ENCODE results near the gene TMEM187.
A peak's percentile ranks its signal among the peaks of the same experiment; 100 is the strongest.

Gene TMEM187

DNA sequence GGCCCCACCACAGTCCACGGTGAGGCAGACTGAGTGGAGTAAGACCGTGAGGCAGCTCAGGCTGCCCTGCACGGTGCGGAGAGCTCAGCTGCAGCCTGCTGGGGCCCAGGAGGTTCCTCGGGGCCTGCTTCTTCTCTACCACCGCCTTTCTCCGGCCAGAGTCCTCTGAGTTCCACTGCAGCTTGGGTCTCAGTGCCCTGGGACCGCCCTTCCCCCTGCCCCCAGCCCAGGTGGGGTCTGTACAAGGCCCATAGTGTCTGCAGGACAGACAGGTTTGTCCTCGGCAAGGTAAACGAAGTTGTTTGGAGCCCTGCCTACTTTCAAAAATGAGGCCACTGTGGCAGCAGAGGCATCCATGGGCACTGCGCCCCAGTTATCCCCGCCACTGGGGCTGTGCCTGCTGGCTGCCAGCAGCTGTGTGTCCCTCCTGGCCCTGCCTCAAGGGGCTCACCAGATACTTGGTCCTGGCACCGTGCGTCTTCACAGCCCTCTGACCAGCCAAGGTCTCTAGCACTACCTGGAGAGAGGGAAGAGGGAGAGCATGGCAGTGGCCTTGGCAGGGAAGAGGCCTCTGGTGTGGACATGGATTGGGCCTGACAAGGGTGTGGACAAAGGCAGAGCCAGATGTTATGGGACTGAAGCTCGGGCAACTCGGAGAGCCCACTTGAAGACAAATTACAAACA is 43.2 kb downstream of the TMEM187 start:
- FAIRE-seq (no peak), DNase-seq (ENCODE audit: extremely low spot score, insufficient read length, low read depth) (no peak)

DNA sequence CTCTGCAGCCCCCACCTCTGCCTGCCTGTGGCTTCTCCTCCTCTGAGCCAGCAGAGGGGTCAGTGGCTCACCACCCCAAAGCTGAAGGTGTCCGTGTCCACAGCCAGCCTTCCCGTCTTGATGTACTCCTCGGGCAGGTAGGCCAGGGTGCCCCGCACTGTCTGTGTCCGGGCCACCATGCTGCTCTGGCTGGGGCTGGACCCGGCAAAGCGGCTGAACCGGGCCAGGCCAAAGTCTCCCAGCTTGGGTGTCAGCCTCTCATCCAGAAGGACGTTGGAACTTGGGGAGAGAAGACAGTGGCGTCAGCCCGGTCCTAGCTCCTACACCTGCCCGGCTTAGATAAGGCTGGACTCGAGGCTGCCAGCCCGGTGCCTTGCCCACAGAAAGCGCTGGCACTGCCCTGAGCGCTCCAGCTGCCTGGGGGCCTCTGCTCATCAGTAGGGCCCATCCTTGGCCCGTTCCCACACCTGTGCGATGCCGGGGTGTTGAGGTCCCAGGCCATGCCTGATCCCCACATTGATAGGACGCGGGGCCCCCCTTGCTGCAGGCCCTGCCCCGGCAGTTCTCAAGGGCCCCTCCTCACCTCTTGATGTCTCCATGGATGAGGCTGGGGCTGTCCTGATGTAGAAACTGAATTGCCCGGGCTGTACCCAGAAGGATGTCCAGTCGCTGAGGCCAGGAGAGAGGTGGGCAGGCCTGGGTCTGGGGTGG is 44.0 kb downstream of the TMEM187 start:
- DNase-seq (ENCODE audit: extremely low spot score, insufficient read length, low read depth) (no peak), FAIRE-seq (no peak)

DNA sequence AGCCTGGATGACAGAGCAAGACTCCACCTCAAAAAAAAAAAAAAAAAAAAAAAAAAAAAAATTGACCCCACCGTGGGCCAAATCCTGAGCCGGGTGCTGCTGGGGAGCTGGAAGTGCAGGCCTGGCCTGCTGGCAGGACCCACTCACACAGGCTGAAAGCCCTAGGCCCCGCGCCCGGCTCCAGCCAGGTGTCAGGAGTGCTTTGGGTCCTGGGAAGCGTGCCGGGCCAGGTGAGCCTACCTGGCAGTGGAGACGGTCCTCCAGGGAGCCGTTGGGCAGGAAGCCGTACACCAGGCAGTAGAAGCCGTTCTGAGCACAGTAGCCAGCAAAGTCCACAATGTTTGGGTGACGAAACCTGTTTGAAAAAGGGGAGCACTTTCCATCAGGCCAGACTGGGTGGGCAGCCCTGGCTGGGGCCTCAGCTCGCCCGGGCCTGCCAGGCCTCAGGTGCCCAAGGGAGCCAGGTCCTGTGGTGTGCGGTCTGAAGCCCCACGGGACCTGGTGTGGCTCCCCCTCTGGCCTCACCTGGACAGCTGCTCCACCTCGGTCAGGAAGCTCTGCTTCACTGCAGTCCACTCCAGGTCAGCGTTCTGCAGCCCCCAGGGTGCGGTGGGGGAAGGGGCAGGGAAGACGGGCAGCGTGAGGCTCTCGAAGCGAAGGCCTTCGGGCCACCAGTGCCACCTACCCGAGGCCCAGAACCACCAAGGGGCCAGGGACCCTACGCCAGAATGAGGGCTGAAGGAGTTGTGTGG is 45.4 kb downstream of the TMEM187 start:
- DNase-seq (ENCODE audit: extremely low spot score, insufficient read length, low read depth): no peak
- peak; percentile 62 for FAIRE-seq

DNA sequence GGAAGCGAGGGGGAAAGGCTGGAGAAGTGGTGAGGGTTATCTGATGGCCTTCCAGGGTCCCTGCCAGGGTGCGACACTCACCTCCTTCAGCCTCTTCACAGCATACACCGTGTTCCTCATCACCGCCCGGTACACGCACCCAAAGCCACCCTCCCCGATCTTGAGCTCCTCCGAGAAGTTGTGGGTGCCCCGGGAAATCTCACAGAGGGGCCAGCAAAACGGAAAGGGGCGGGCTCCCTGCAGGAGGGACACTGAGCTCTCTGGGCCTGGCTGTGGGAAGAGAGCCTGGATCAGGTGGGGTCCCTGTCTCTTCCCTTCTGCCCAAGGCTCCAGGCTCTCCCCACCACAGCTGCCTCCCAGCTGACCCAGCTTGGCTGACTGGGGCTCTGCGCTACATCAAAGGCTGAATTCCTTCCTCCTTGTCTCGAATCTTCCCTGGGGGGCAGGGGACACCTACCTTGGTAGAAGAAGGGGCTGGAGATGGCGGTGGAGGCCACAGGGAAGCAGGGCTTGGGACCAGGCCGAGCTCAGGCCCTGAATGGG is 46.0 kb downstream of the TMEM187 start:
- FAIRE-seq: peak; percentile 69
- DNase-seq (ENCODE audit: extremely low spot score, insufficient read length, low read depth): no peak

DNA sequence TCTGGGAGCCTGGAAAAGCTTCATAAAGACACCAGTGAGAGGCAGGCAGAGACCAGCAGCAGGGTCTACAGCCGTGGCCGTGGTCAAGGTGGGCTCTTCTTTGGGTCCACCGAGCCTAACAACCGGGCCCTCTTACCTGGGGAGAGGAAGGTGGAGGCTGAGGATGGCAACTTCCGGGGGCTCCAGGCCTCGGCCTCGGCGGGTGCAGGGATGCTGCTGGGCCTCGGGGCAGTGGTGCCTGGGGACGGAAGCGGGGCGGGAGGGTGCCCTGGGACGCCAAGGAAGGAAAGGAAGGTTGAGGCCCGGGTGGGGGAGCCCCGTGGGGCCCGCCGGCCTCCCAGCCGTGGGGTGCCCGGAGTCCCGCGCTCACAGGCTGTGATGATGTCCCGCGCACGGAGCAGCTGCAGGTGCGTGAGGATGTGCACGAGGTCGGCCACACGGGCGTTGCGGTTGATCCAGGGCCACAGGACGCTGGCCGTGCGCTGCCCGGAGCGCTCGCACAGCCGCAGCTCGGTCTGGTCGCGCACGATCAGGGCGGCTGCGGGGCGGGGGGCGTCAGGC is 46.6 kb downstream of the TMEM187 start:
- FAIRE-seq (peak; percentile 56), DNase-seq (ENCODE audit: extremely low spot score, insufficient read length, low read depth) (no peak)

DNA sequence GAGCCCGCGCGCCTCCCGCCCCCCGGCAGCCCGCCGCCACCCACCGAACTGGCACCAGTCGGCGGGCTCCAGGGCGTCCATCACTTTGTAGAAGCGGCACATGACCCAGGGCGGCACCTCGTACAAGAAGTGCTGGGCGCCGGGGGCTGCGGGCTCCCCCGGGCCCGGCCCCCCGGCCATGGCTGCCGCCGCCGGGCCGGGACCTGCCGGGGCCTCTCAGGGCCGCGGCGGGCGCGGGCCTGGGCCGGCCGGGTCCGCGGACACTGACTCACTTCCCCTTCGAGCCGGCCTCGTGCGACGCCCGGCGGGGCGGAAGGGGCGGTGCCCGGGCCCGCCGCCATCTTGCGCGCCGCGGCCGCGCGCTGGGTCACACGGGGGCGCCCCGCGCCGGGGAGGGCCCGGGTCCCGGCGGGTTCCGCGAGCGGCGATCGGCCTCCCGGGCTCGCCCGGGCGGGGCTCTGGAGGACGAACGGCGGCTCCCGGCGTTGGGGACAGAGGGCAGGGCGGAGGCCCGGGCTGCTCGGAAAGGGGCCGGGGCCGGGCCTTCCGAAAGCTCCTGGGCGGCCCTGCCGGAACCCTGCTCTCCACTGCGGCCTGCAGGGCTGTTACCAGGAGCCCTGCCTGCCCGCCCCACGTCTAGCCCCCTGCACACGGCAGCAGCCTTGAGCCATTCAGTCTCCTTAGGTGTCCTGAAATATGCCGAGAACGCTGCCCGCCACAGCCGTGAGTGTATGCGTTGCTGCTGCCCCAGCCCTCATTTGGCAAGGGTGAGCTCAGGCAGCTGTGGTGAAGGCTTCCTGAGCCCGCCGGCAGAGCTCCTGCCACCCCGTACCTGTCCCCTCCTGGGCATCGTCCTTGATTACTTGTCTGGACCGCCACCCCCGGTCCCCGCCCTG is 47.3 kb downstream of the TMEM187 start, which contains the start of gene IRAK1:
Gene IRAK1, minus strand, starts transcription at position 270 of the 896 bp plus-strand sequence. Its CDS starts 90 bp downstream, at position 180.
- DNase-seq (ENCODE audit: extremely low spot score, insufficient read length, low read depth): no peak

DNA sequence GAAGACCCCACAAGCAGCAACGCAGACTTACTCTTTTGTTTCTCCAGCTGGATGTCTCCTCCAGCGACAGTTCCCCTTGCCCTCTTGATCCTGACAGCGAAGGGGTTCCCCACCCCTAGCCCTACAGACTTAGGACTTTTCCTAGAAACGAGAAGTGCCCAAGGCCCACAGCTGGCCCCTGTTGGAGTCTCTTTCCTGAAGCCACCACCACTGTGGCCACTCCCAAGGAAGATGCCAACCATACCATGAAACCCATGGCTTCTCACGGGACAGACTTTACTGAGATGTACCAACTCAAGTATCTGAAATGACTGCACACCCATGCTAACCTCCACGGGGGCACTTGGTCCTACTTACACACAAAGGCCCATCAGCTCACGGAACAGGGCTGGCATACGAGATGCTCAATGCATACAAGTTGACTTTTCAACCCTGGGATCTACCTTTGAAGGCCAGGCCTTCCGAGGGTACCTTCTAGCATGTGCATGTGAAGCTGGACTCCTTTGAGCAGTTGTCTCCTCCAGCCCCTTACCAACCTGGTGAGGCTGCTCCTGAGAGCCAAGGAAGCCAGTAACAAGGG is 48.1 kb downstream of the TMEM187 start:
- FAIRE-seq (peak; percentile 64), DNase-seq (ENCODE audit: extremely low spot score, insufficient read length, low read depth) (no peak)

More for the DNA sequence above, 47.3 kb downstream of the TMEM187 start, which contains the start of gene IRAK1:
- FAIRE-seq: peak; percentile 59

DNA sequence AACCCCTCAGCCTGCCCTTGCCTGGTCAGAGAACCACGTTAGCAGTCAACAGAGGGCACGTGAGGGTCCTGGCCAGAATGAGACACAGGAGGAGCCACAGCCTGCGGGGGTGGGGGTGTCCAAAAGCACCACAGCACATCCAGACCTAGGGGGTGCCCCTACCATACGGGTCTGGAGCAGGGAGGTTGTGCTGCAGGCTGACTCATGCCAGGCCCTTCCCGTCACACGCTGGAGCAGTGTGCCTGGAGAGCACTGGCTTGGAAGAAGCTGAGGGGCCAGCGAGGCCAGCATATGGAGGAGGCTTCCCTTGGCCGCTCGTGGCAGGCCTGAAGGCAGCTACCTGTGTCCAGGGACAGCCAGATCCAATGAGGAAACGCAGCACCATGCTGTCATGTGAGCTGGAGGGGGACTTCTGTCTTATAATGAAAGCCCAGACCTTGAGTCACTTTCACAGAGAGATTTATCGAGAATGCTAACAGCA is 48.6 kb downstream of the TMEM187 start:
- FAIRE-seq: no peak
- no peak for DNase-seq (ENCODE audit: extremely low spot score, insufficient read length, low read depth)

DNA sequence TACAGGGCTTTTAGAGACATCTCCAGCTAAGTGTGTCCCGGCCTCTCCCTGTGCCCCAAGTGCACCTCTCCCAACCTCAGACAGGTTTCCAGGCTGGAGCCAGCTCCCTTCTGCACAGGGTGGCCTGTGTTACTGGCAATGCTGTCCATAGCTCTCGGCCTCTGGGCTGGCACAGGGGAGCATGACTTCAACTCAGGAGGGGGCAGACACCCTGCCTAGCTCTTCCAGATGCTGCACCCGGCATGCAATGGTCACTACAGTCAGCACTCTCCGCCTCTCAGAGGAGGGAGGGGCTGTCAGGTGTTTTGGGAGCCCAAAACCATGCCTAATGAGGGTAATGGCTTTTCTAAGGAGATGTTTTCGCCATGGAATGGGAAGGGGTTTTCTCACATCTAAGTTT is 49.6 kb downstream of the TMEM187 start:
- FAIRE-seq (no peak), DNase-seq (ENCODE audit: extremely low spot score, insufficient read length, low read depth) (no peak)

DNA sequence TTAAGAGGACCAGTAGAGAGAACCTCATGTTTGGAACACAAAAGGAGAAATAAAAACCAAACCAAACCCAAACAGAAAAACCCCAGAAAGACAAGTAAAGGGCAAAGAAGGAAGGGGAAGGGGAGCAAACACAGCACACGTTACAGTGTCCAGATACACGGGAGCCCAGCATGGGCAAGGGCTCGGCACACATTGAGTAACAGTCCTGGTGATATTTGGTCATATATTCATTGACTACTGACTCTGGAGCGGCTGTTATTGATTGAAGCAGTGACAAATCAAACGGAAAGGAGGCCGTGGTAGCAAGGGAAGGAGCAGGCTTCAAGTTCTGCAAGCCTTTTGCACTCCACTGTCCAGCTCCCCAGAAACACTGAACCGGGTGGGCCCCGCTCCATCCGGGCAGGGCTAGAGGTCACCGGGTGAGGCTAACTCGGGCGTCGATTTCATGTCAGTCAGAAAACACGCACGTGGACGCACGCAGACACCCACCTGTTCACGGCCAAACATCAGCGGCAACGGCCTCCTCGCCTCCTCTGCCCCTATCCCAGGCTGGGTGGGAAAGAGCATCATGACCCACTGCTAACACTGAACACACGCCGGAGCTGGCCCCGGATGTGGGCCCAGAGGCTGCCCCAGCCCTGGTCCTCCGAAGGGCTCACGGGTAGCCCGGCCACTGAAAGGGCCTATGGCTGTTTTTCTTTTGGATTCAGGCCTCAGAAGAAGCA is 50.9 kb downstream of the TMEM187 start:
- FAIRE-seq: no peak
- no peak for DNase-seq (ENCODE audit: extremely low spot score, insufficient read length, low read depth)

DNA sequence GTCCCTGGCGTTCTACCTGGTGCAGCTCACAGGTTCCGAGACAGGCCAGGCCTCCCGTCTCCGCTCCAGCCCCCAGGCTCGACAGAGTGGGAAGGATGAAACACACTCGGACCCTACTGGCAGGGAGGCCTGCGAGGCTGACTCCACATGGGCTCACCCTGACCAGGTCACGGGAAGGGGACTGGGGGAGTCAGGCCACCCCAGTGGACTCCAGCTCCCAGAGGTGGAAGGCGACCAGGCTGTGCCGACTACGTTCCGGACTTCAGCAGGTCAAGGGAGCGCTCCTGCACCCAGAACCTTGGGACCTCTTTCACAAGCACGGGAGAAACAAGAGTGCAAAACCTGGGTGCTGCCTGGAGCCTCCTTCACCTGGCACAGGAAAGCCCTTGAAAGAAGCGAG is 51.7 kb downstream of the TMEM187 start:
- FAIRE-seq: no peak
- DNase-seq (ENCODE audit: extremely low spot score, insufficient read length, low read depth): no peak

DNA sequence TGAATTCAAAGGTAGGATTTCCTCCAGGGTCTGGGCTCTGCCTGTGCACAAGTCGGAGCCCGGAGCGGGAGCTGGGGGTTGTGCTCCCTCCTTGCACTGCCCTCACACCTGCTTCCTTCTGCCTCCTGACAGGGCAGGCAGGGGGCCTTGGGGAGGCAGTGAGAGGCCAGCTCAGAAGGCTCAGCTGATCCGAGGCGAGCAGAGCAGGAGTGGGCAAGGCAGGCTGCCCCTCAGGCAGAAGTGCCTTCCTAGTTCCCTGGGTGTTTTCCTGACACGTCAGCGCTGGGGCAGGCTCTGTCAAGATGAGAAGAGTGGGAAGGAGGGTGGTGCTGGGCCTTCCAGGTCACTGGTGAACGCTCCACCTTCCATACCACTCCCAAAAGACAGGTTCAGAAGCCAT is 52.7 kb downstream of the TMEM187 start:
- no peak for DNase-seq (ENCODE audit: extremely low spot score, insufficient read length, low read depth)
- FAIRE-seq: no peak

DNA sequence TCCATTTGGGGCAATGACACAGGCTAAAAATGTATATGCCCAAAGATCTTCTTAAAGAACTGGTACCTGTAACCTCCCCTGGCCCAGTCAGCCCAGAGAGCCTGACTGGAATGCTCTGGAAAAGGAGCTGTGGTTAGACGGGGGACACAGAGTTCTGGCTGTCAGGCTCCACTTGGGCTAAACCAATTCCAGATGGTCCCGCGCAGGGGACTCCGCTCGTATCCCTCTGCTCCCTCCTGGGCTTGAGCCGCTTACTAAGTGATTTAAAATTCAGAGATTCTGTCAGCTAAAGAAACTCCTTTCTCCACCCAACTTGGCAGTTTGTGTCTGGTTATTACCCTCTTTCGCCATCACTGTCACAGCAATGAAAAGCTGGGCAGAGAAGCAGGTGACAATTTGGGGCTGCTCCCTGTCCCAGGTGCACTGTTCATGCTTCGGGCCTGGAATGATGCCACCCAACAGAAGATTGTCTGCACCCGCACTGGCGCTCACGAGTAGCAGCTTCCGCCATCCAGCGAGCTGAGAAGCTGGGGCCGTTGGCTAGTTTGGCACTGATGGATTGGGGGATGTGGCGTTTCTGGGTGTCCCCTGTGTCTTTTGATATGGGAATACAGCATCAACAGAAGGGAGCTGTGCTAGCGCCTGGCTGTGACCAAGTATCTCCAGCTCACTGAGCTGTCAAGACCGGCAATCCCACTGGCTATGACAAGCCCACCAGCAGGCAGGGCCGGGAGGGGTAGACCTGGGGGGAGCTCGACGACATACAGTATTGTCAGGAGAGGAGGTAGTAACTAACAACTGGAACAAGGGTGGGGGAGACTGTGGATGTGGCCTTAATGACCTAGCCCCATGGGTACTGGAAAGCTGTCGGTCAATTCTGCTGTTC is 53.8 kb downstream of the TMEM187 start:
- FAIRE-seq (no peak), DNase-seq (ENCODE audit: extremely low spot score, insufficient read length, low read depth) (no peak)

DNA sequence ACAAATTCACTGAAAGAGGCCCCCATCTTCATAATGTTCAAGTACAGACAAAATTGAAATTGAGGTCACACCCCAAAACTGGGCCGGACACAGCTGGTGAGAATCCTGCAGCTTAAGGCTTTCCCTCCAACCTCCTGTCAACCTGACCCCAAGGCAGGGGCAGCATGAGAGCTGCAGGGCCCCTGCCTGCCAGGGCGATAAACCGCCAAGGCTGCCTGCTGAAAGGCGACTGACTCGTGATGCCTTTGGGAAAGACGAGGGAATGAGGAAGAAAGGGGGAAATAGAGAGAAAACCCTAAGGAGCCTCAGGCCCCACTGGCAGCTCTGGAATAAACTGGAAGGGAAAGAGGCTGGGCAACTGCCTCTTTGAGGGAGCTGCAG is 54.5 kb downstream of the TMEM187 start:
- DNase-seq (ENCODE audit: extremely low spot score, insufficient read length, low read depth) (no peak), FAIRE-seq (no peak)

DNA sequence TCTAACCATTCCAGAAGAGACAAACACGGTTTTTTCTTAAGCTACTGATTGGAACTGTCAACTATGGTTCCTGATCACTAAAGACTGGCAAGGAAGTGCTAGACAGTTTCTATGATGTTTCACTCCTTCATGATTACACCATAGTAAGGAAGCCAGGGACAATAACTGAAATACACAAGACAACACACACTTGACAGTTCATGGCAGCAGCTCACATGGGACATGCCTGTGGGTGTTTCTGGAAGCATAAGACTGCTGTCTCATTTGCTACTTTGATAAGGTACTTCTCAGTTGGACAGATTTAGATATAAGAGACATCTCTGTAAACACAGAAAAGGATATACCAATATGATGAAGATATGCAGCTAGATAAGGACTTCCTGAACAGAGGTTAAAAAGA is 55.4 kb downstream of the TMEM187 start:
- DNase-seq (ENCODE audit: extremely low spot score, insufficient read length, low read depth) (no peak), FAIRE-seq (peak; percentile 9)

DNA sequence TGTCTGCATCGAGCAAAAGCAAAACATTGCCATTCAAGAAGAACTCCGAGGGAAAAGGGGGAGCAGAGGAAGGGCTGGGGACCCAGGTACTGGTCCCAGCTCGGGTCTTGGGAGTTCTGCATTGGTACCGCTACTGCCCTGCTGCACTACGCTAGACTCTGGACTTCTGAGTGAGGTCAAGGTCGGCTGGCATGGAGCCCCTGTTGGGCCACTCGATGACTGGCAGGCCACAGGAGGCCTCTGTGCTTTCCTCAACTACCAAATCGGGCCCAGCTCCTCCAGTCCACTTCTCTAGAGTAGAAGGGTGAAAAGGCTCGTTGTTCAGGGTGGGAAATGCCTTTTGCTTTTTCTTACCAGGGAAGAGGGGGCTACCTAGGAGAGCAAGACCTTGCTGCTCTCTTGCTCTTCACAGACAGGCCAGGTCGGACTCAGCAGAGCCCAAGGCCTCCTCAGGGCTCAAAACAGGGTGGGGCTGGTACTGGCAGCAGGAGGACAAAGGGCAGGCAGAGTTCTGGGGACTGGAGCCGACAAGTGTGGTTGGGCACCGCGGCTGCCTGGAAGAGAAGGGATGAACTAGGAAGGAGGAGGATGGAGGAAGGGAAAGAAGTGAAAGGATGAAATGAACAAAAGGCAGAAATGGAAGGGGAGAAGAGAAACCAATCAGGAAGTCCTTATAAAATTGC is 56.1 kb downstream of the TMEM187 start:
- FAIRE-seq: no peak

DNA sequence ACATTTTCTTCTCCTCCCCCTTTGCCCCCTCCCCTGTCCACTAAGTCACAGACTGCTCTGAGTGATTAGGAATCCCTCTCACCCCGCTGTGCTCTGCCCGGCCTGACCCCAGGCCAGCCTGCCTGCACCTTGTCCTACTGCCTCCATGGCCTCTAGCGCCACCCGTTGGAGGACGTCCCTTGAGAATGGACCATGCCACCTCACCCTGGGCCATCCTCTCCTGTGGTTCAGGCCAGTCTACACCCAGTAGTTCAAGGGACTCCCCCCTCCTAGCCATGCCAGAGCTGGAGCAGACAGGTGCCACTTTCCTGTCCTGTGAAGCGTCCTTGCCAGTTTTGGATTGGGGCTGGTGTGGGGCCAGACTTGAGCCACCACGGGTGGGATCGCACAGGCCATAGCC is 56.9 kb downstream of the TMEM187 start:
- no peak for DNase-seq (ENCODE audit: extremely low spot score, insufficient read length, low read depth)
- no peak for FAIRE-seq

More for the DNA sequence above, 56.1 kb downstream of the TMEM187 start:
- DNase-seq (ENCODE audit: extremely low spot score, insufficient read length, low read depth): no peak
